SK-N-MC (cell line): ENCODE measurements around the gene ATP1B1.
"Not testable (repeated sequence)": the region's sequence is repeated elsewhere in the genome, so short reads cannot be mapped to it uniquely, and the experiment has no call there.

ENCODE experiments used
- DNase-seq: peaks from one replicate; pipeline ENCODE4 v3.0.0-alpha.2; 2011; ENCODE audit warnings: low read depth, low spot score
- H3K27ac ChIP-seq: fragments of 200-600 bp; sonication (generic); 2 replicates; pipeline ENCODE4 v1.5.1; 2016; ENCODE audit warnings: mixed run types
- H3K36me3 ChIP-seq: fragments of 200-600 bp; sonication (generic); 2 replicates; pipeline ENCODE4 v1.6.1; 2017; ENCODE audit warnings: antibody characterized with exemption, low read length, mixed read lengths; ENCODE audit not compliant: insufficient read depth
- H3K4me3 ChIP-seq: fragments of 200-600 bp; sonication (generic); 2 replicates; pipeline ENCODE4 v1.5.1; 2016
- H3K9ac ChIP-seq: fragments of 200-600 bp; sonication (generic); 2 replicates; pipeline ENCODE4 v1.8.0; 2017; ENCODE audit warnings: mixed run types, mixed read lengths; ENCODE audit not compliant: insufficient read length
- H3K9me3 ChIP-seq: fragments of 200-600 bp; sonication (generic); 2 replicates; pipeline ENCODE4 v1.6.1; 2017; ENCODE audit warnings: low read depth, mild to moderate bottlenecking, antibody characterized with exemption, low read length, moderate library complexity, mixed read lengths
- EZH2 ChIP-seq: fragments of 200-600 bp; sonication (generic); IDR thresholded peaks from one replicate; pipeline ENCODE4 v1.6.1; 2017; ENCODE audit warnings: antibody characterized with exemption
- FOXP2 ChIP-seq: optimal IDR thresholded peaks from 2 replicates; pipeline ENCODE3; 2011; ENCODE audit warnings: mild to moderate bottlenecking, moderate library complexity; ENCODE audit not compliant: insufficient read depth; ENCODE audit errors: extremely low read length, control extremely low read depth
- POLR2AphosphoS5 ChIP-seq: IDR thresholded peaks from 2 replicates; pipeline ENCODE4 v1.6.1; 2012; ENCODE audit warnings: mild to moderate bottlenecking, low read depth, low read length, borderline replicate concordance

Gene ATP1B1

GRCh38 chr1:169161496-169162194 is 55.2 kb downstream of the ATP1B1 start:
- no peaks in the 10 kb centered on the region for H3K36me3 ChIP-seq
- H3K9ac ChIP-seq, result no peak overlapping the region
- TF ChIP-seq POLR2AphosphoS5 (no peak), FOXP2 (no peak), EZH2 (no peak)
- no peaks in the 10 kb centered on the region for H3K9me3 ChIP-seq
- DNase-seq, result no peak
- no peak overlapping the region for H3K4me3 ChIP-seq
- H3K27ac ChIP-seq, result no peak overlapping the region

GRCh38 chr1:169163059-169163458 is 56.6 kb downstream of the ATP1B1 start:
- Histone ChIP-seq H3K4me3 (no peak overlapping the region), H3K9me3 (no peaks in the 10 kb centered on the region), H3K9ac (no peak overlapping the region), H3K27ac (no peak overlapping the region), H3K36me3 (no peaks in the 10 kb centered on the region)
- TF ChIP-seq FOXP2, result no peak
- no peak for TF ChIP-seq POLR2AphosphoS5
- TF ChIP-seq EZH2, result no peak
- DNase-seq, result no peak

GRCh38 chr1:169175461-169175860 is 69.0 kb downstream of the ATP1B1 start:
- no peak for DNase-seq

GRCh38 chr1:169179431-169179830 is 72.9 kb downstream of the ATP1B1 start:
- H3K9ac ChIP-seq, H3K4me3 ChIP-seq, DNase-seq: not testable (repeated sequence)

More at GRCh38 chr1:169175461-169175860, 69.0 kb downstream of the ATP1B1 start:
- Histone ChIP-seq H3K36me3 (no peaks in the 10 kb centered on the region), H3K27ac (no peak overlapping the region), H3K9me3 (no peaks in the 10 kb centered on the region), H3K4me3 (no peak overlapping the region), H3K9ac (no peak overlapping the region)
- TF ChIP-seq FOXP2, result no peak
- no peak for TF ChIP-seq POLR2AphosphoS5
- TF ChIP-seq EZH2, result no peak

GRCh38 chr1:169180174-169180573 is 73.7 kb downstream of the ATP1B1 start:
- Histone ChIP-seq H3K4me3 (no peak overlapping the region), H3K27ac (no peak overlapping the region), H3K9me3 (no peaks in the 10 kb centered on the region), H3K9ac (no peak overlapping the region), H3K36me3 (no peaks in the 10 kb centered on the region)
- TF ChIP-seq EZH2 (no peak), POLR2AphosphoS5 (no peak), FOXP2 (no peak)
- no peak for DNase-seq

More at GRCh38 chr1:169179431-169179830, 72.9 kb downstream of the ATP1B1 start:
- H3K27ac ChIP-seq, H3K36me3 ChIP-seq, H3K9me3 ChIP-seq: not testable (repeated sequence)
